H1 (cell line): ENCODE results near the gene GABRR1.

ENCODE experiments used
- EZH2 ChIP-seq: fragments of 200-600 bp; sonication (generic); IDR thresholded peaks from 2 replicates; pipeline ENCODE4 v1.7.1; 2012; ENCODE audit warnings: low read depth, mild to moderate bottlenecking, moderate library complexity, low read length, inconsistent platforms; ENCODE audit not compliant: severe bottlenecking
- TBP ChIP-seq: IDR thresholded peaks from 2 replicates; pipeline ENCODE4 v1.6.1; 2011; ENCODE audit warnings: low read depth, low read length, improper control_type of control experiment
- USF2 ChIP-seq: IDR thresholded peaks from 2 replicates; pipeline ENCODE4 v1.6.1; 2011; ENCODE audit warnings: low read length, improper control_type of control experiment

- TF ChIP-seq EZH2 (no peak), USF2 (no peak), TBP (no peak)
Observed at GRCh38 chr6:89205819-89206218, 11.3 kb downstream of the GABRR1 start.
